GM12878 (cell line): ENCODE measurements around the gene DSPP. TPM values are rescaled to one million over a fixed set of nuclear protein-coding genes. Genes with fewer than 3 reads are reported as not detected.

Experiments
- ATAC-seq: fragments of 200-7000 bp; cut with Tn5 transposase; 3 replicates; pipeline ENCODE4 v1.9.1; 2020; ENCODE audit warnings: mild to moderate bottlenecking, moderate library complexity
- BruUV-seq: library from RNA; stranded (reverse); fragments of 400-500 nt; replicated peaks from 2 replicates; lab custom pipeline; 2021; lab: Mats Ljungman, UMichigan
- CTCF ChIA-PET: fragments of 300-600 bp; sonication (Branson Sonifier 250); formaldehyde crosslinking; extraction: SDS; loops from one replicate; lab custom pipeline; 2021; ENCODE audit warnings: inconsistent platforms; lab: Yijun Ruan, JAX
- POLR2A ChIA-PET: fragments of 350-600 bp; formaldehyde crosslinking; extraction: SDS; loops from one replicate; lab custom pipeline; 2021; ENCODE audit warnings: inconsistent platforms; lab: Charles Lee
- RAD21 ChIA-PET: fragments of 300-600 bp; sonication (Branson Sonifier 250); formaldehyde crosslinking; loops from one replicate; lab custom pipeline; 2023; ENCODE audit warnings: antibody characterized with exemption; ENCODE audit not compliant: unreplicated experiment; lab: Charles Lee
- SMC1A ChIA-PET: fragments of 300-600 bp; sonication (Branson Sonifier 250); formaldehyde crosslinking; loops from one replicate; lab custom pipeline; 2023; ENCODE audit not compliant: unreplicated experiment, uncharacterized antibody; lab: Charles Lee
- DNase-seq: peaks from one replicate; pipeline ENCODE4 v3.0.0-alpha.2; 2011; ENCODE audit warnings: low read depth, low spot score
- FAIRE-seq: peaks from 3 replicates; lab custom pipeline; 2011; peaks lifted over from hg19 to GRCh38; lab: Jason Lieb, UNC
- H2AFZ ChIP-seq: 2 replicates; pipeline ENCODE4 v1.6.0; 2011; ENCODE audit warnings: low read depth, low read length, control low read depth; ENCODE audit not compliant: control insufficient read depth
- H3K27ac ChIP-seq: 2 replicates; pipeline ENCODE4 v1.5.1; 2011; ENCODE audit warnings: control low read depth; ENCODE audit not compliant: control insufficient read depth, insufficient read depth
- H3K27me3 ChIP-seq, 2 experiments: replicated peaks in 1 of 2; 2 replicates each; pipeline versions ENCODE4 v1.6.0 to v1.6.1; 2011; ENCODE audit warnings: low read length in 1 of 2; ENCODE audit not compliant: control insufficient read depth in 2 of 2, insufficient read depth in 2 of 2
- H3K36me3 ChIP-seq, 2 experiments: 2 replicates each; pipeline ENCODE4 v1.5.1; 2011; ENCODE audit warnings: low read length in 1 of 2; ENCODE audit not compliant: control insufficient read depth in 2 of 2, insufficient read depth in 2 of 2
- H3K4me1 ChIP-seq: 2 replicates; pipeline ENCODE4 v1.6.1; 2011; ENCODE audit warnings: mild to moderate bottlenecking, low read length, moderate library complexity, mixed read lengths; ENCODE audit not compliant: control insufficient read depth, insufficient read depth
- H3K4me2 ChIP-seq: 2 replicates; pipeline ENCODE4 v1.6.0; 2011; ENCODE audit warnings: control low read depth; ENCODE audit not compliant: control insufficient read depth, insufficient read depth
- H3K4me3 ChIP-seq: fragments of 200-600 bp; sonication (generic); 2 replicates; pipeline ENCODE4 v1.5.1; 2016
- H3K79me2 ChIP-seq: 2 replicates; pipeline ENCODE4 v1.6.0; 2011; ENCODE audit warnings: low read length; ENCODE audit not compliant: control insufficient read depth, insufficient read depth
- H3K9ac ChIP-seq: 2 replicates; pipeline ENCODE4 v1.8.0; 2011; ENCODE audit warnings: low read length, control low read depth, mixed read lengths; ENCODE audit not compliant: control insufficient read depth, insufficient read depth
- H3K9me3 ChIP-seq: replicated peaks from 3 replicates; pipeline ENCODE4 v1.5.1; 2011; ENCODE audit warnings: mild to moderate bottlenecking, low read length; ENCODE audit not compliant: control insufficient read depth, insufficient read depth
- H4K20me1 ChIP-seq: 2 replicates; pipeline ENCODE4 v1.6.0; 2011; ENCODE audit not compliant: control insufficient read depth, insufficient read depth
- BCL11A ChIP-seq: IDR thresholded peaks from 2 replicates; pipeline ENCODE4 v1.6.1; 2011; ENCODE audit warnings: low read depth, low read length
- BHLHE40 ChIP-seq, 2 experiments: fragments of 450-650 bp in 1 of 2; IDR thresholded peaks; 2 replicates each; pipeline ENCODE4 v1.6.1; 2011 to 2017; ENCODE audit warnings: low read depth in 2 of 2, borderline replicate concordance in 1 of 2, improper control_type of control experiment in 1 of 2, low read length in 1 of 2, mild to moderate bottlenecking in 1 of 2
- RAD51 ChIP-seq: fragments of 450-650 bp; IDR thresholded peaks from 2 replicates; pipeline ENCODE4 v1.6.1; 2016; ENCODE audit warnings: moderate library complexity, mild to moderate bottlenecking, inconsistent platforms
- RFX5 ChIP-seq: IDR thresholded peaks from 2 replicates; pipeline ENCODE4 v1.6.1; 2011; ENCODE audit warnings: low read depth, low read length, improper control_type of control experiment
- SMC3 ChIP-seq: IDR thresholded peaks from 2 replicates; pipeline ENCODE4 v1.6.1; 2011; ENCODE audit warnings: low read length, improper control_type of control experiment, borderline replicate concordance
- SPI1 ChIP-seq: IDR thresholded peaks from 2 replicates; pipeline ENCODE4 v1.6.1; 2011; ENCODE audit warnings: low read depth, mild to moderate bottlenecking, low read length, moderate library complexity, borderline replicate concordance; ENCODE audit not compliant: insufficient read depth
- WGBS: methylation state at CpG from one replicate; pipeline ENCODE4 v1.1.6; 2016; ENCODE audit warnings: low lambda C conversion rate; ENCODE audit not compliant: insufficient replicate concordance, insufficient coverage; ENCODE audit errors: missing lambda C conversion rate; 5-methylcytosine and 5-hydroxymethylcytosine counted together
- in situ Hi-C: fragments of 300-500 bp; cut with MboI; formaldehyde crosslinking; loops from 9 replicates; pipeline ENCODE4 v1.14.3; 2018; ENCODE audit warnings: mixed read lengths
- intact Hi-C: fragments of 100-400 bp; cut with micrococcal nuclease; formaldehyde crosslinking; loops from one replicate; pipeline ENCODE4 v1.14.2; 2022; ENCODE audit not compliant: unreplicated experiment
- polyA plus RNA-seq, 11 experiments: library from polyadenylated mRNA; depleted of rRNA in 4 of 11; unstranded in 6 of 11; stranded (reverse) in 5 of 11; fragments of >200 nt; fragmentation: Nextera tagmentation in 4 of 11; fragmentation: Illumina TruSeq in 1 of 11; extraction: Ambion mirVana in 4 of 11; extraction: Trizol in 1 of 11; gene quantifications; 1 replicate in 1 of 11; 2 replicates in 10 of 11; pipeline versions ENCODE4 v1.2.1 to v1.2.3, GENCODE V29; 2011 to 2016; ENCODE audit warnings: inconsistent platforms in 2 of 11, missing spikeins in 2 of 11, low read depth in 1 of 11
- total RNA-seq, 4 experiments: library from RNA; depleted of rRNA in 3 of 4; stranded (reverse); fragments of >200 nt in 3 of 4; fragmentation: Illumina TruSeq in 1 of 4; extraction: Trizol in 1 of 4; gene quantifications; 2 replicates each; pipeline versions ENCODE4 v1.2.1 to v1.2.3, GENCODE V29; 2013 to 2021

Gene DSPP
- total and polyA plus RNA-seq, 10 of the 15 experiments (the other 5 are each of a cell fraction or from before 2014, with no cell fraction given) = not detected

DNA sequence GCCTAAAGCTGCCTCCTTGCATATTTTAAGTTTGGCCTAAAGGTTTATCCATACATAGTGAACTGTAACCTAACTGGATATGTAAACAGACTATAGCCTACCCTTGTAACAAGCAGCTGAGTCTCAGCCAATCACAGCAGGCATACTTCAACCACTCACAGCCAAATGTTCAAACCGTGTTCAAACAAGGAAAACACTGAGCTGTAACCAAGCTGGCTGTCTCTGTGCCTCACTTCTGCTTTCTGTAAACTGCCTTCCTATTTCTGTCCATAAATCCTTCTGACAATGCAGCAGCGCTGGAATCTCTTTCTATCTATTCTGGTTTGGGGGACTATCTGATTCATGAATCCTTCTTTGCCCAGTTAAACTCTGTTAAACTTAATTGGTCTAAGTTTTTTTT, 16.4 kb downstream of the DSPP start:
- H3K9ac ChIP-seq = no peak overlapping the region
- DNase-seq (no peak), ATAC-seq (peak; percentile 57), FAIRE-seq (no peak)
- ChIA-PET CTCF (interaction anchor here (0.6 kb wide), 1 partner anchor 138 kb away, joined by 3 read pairs; no protein-coding TSS in a partner anchor), SMC1A (interaction anchor here (1.3 kb wide), 1 partner anchor 163 kb away, joined by 3 read pairs; no protein-coding TSS in a partner anchor), RAD21 (no interaction called here), POLR2A (no interaction called here)
- no peaks in the 10 kb centered on the region for H3K27me3 ChIP-seq
- in situ Hi-C loops = no loop called here
- no peaks in the 10 kb centered on the region for H3K36me3 ChIP-seq
- WGBS = 4% methylated on average over 2 of the region's 2 CpGs
- BruUV-seq = no TSS peak
- no peaks in the 10 kb centered on the region for H4K20me1 ChIP-seq
- no peaks in the 10 kb centered on the region for H3K79me2 ChIP-seq
- H2AFZ ChIP-seq = no peak overlapping the region
- H3K27ac ChIP-seq = no peak overlapping the region
- H3K4me1 ChIP-seq = no peaks in the 10 kb centered on the region
- intact Hi-C loops = no loop called here
- no peak overlapping the region for H3K4me2 ChIP-seq
- H3K9me3 ChIP-seq = no peaks in the 10 kb centered on the region
- H3K4me3 ChIP-seq = no peak overlapping the region
- TF ChIP-seq SPI1 (peak; percentile 78; the same call in 1 of the 2 replicates), RFX5 (no peak)

GRCh38 chr4:87631668-87632067, 23.3 kb downstream of the DSPP start:
- no peak for ATAC-seq
- no peaks in the 10 kb centered on the region for H3K36me3 ChIP-seq
- in situ Hi-C loops (no loop called here), intact Hi-C loops (no loop called here)
- H2AFZ ChIP-seq = no peak overlapping the region
- no peaks in the 10 kb centered on the region for H4K20me1 ChIP-seq
- ChIA-PET CTCF (no interaction called here), SMC1A (no interaction called here), POLR2A (no interaction called here), RAD21 (no interaction called here)
- no TSS peak for BruUV-seq
- no peak overlapping the region for H3K4me3 ChIP-seq
- no peaks in the 10 kb centered on the region for H3K79me2 ChIP-seq
- no peaks in the 10 kb centered on the region for H3K9me3 ChIP-seq
- no peak for TF ChIP-seq BCL11A
- TF ChIP-seq SMC3 = no peak
- no peak for TF ChIP-seq RAD51
- TF ChIP-seq BHLHE40 (IDR thresholded peaks at IDR 0.05; ENCODE audit: borderline replicate concordance in 1 of 2, low read depth in 2 of 2, low read length in 1 of 2) = no peak
- FAIRE-seq = no peak
- no peak overlapping the region for H3K4me2 ChIP-seq
- H3K9ac ChIP-seq = no peak overlapping the region
- no peak overlapping the region for H3K27ac ChIP-seq
- no peak for DNase-seq
- no peaks in the 10 kb centered on the region for H3K4me1 ChIP-seq
- H3K27me3 ChIP-seq = no peaks in the 10 kb centered on the region; a peak in 1 of 4 replicates
